Posterior vena cava (tissue), 2 donors: ENCODE measurements around the gene OR2A12. TPM values are rescaled to one million over a fixed set of nuclear protein-coding genes. Genes with fewer than 3 reads are reported as not detected.
"Not testable (repeated sequence)": the region's sequence is repeated elsewhere in the genome, so short reads cannot be mapped to it uniquely, and the experiment has no call there.

ENCODE experiments used
- DNase-seq: peaks from one replicate; pipeline ENCODE4 v3.0.0-alpha.2; 2020; ENCODE audit warnings: low spot score
- intact Hi-C, 2 donors: fragments of 100-400 bp; cut with DNase I; formaldehyde crosslinking; loops; one replicate each; pipeline versions ENCODE4 v1.14.1 to v1.14.2; 2022 to 2023
- total RNA-seq, 2 donors: library from RNA; stranded (reverse); fragmentation: NEBNext Ultra II Directional; extraction: Animal tissue kit (Norgen Biotek cat#: 25700); gene quantifications; one replicate each; pipeline ENCODE4 v1.2.1, GENCODE V29; 2021
- donor health status: DM: yes; HTN: yes; CAD: no.
- donor health status: DM: yes; HTN: yes; CAD: no.

The OR2A12 gene
- total RNA-seq, 2 donors from 2014 or later = not detected

GRCh38 chr7:144109283-144109682 is 23.2 kb downstream of the OR2A12 start, which contains the start of gene OR2A2:
TSS of gene OR2A2 (plus strand) at chr7:144109583. CDS start at chr7:144109583, 0 bp downstream.
- intact Hi-C loops = no loop called here
- DNase-seq = no peak

DNA sequence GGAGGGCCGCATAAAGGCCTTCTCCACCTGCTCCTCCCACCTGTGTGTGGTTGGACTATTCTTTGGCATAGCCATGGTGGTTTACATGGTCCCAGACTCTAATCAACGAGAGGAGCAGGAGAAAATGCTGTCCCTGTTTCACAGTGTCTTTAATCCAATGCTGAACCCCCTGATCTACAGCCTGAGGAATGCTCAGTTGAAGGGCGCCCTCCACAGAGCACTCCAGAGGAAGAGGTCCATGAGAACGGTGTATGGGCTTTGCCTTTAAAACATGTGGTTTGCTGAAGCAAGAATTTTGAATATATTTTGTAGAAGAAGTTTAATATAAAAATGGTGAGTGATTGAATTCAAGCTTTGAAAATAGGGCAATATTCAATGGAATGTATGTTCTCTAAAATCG is 24.2 kb downstream of the OR2A12 start:
- no peak for DNase-seq
- intact Hi-C loops = no loop called here

- intact Hi-C loops = no loop called here
- no peak for DNase-seq
Measured at GRCh38 chr7:144113651-144114050, 27.6 kb downstream of the OR2A12 start.

DNA sequence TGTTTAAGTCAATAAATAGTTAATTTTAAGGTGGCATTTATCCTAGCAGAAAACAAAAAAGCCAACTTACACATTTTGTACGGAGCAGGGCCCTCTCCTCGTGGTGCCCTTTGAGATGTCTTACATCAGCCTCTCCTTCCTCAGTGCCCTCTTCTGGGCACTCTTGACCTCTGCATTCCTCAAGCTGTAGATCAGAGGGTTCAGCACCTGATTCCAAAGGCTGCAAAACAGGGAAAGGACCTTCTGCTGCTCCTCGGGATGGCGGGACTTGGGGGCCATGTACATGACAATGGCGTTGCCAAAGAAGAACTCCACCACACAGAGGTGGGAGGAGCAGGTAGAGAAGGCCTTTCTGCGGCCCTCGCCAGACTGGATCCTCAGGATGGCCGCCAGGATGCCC is 32.3 kb downstream of the OR2A12 start:
- no peak for DNase-seq
- intact Hi-C loops = no loop called here

- DNase-seq = no peak
- intact Hi-C loops = no loop called here
Measured at GRCh38 chr7:144122876-144123275, 36.8 kb downstream of the OR2A12 start, which contains the start of gene OR2A14. TSS of gene OR2A14 (plus strand) at chr7:144123176. CDS start at chr7:144129113, 5,937 bp downstream.

DNA sequence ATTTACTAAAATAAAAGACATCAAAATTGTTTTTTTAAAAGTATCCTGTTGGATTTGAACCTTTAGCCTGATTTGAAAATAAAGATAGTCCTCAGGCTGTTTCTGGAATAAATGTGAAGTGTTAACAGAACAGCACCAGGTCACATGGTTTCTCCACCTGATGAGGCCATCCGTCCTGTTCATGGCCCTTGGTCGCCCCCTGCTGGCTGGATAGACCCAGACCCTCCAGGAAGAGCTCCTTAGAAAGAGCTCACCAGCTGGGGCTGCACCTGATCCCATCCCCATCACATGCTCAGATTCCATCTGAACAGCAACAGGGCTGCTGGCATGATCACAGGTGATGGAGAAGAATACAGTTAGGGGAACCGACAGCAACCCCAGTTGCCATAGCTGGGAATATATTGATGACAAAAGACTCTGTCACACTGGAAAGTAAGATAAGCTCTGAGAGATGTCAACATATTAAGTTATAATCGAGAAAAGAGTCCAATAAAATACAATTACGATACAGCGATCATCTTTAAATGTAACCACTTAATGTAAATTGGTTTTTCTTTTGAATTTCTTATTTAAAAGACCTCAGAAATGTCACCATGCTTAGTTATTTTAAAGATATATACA is 41.7 kb downstream of the OR2A12 start:
- intact Hi-C loops = no loop called here
- DNase-seq = peak; percentile 95

DNA sequence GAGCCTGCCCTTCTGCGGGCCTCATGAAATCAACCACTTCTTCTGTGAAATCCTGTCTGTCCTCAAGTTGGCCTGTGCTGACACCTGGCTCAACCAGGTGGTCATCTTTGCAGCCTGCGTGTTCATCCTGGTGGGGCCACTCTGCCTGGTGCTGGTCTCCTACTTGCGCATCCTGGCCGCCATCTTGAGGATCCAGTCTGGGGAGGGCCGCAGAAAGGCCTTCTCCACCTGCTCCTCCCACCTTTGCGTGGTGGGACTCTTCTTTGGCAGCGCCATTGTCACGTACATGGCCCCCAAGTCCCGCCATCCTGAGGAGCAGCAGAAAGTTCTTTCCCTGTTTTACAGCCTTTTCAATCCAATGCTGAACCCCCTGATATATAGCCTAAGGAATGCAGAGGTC is 43.5 kb downstream of the OR2A12 start:
- intact Hi-C loops = not testable (repeated sequence)
- peak; percentile 61 for DNase-seq

GRCh38 chr7:144130730-144131129 is 44.7 kb downstream of the OR2A12 start:
- intact Hi-C loops = no loop called here
- no peak for DNase-seq

- DNase-seq = no peak
- intact Hi-C loops = no loop called here
Measured at GRCh38 chr7:144132262-144132661, 46.2 kb downstream of the OR2A12 start.

DNA sequence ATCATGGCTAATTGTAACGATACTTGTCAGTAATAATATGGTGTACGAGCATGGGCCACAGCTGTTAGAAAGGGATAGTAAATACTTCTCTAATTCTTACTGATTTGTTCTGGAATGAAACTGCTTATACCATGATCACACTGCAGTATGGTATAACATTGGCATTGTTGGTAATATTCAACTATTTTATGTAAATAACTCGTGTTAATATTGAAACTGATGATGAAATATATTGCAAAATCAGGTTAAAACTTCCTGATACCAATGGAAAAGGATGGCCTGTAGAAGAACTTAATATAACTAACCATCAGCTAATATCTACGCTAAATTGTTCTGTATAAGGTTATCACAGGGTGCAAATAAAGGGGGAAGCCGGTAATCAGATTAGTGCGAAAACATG is 47.2 kb downstream of the OR2A12 start:
- intact Hi-C loops = no loop called here
- no peak for DNase-seq

- intact Hi-C loops = no loop called here
Measured at GRCh38 chr7:144134116-144134515, 48.0 kb downstream of the OR2A12 start.

DNA sequence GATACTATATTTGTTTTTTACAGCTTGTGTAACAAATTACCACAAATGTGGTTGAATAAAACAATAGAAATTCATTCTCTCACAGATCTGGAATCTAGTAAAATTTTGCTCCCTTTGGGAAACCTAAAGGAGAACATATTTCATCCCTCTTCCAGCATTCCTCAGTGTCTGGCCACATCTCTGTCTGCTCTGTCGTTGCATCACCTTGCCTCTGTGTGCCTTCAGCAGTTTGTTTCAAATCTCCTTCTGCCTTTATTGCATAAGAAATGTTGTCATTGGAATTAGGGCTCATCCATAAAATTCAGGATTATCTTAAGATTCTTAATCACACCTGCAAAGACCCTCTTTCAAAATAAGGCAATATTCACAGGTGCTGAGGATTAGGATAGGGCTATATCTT is 51.4 kb downstream of the OR2A12 start:
- intact Hi-C loops = no loop called here
- no peak for DNase-seq

More at GRCh38 chr7:144134116-144134515, 48.0 kb downstream of the OR2A12 start:
- DNase-seq = no peak

- intact Hi-C loops = no loop called here
- DNase-seq = no peak
Measured at GRCh38 chr7:144142187-144142586, 56.1 kb downstream of the OR2A12 start.

DNA sequence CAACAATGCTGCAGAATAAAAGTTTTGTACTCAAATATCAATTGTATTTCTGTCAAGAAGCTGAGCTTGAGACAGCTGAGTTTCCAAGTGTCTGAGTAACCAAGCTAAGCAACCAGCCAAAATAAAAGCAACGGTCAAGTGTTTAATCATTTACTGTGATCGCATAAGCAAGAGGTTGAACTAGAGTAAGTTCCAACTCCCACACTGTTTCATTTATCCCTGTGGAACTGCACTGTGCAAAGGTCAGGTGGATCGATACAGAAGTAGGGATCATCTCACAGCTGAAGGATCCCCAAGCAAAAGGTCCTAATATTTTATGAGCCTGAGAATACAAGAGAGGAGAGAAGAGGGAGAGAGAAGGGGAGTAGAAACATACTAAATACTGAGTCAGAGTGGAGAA is 58.3 kb downstream of the OR2A12 start:
- intact Hi-C loops = no loop called here

GRCh38 chr7:144148224-144148827 is 62.2 kb downstream of the OR2A12 start:
- intact Hi-C loops = no loop called here
- DNase-seq = no peak

More for the DNA sequence above, 58.3 kb downstream of the OR2A12 start:
- DNase-seq = no peak

Other genes with a start within 250 kb of the OR2A12 start
- 10 to 100 TPM; 33.9 to 36.1 TPM for gene TCAF1, start 184.1 kb upstream of the OR2A12 start, total RNA-seq
- gene OR2F2, start 151.0 kb upstream of the OR2A12 start, total RNA-seq = not detected
- not detected for gene OR2F1, start 131.4 kb upstream of the OR2A12 start, total RNA-seq
- gene OR6B1, start 86.0 kb upstream of the OR2A12 start, total RNA-seq = not detected
- gene OR2A5, start 37.3 kb upstream of the OR2A12 start, total RNA-seq = not detected
- gene OR2A25, start 16.5 kb upstream of the OR2A12 start, total RNA-seq = not detected
- not detected for gene OR2A2, start 23.3 kb downstream of the OR2A12 start, total RNA-seq
- not detected for gene OR2A14, start 36.9 kb downstream of the OR2A12 start, total RNA-seq
- gene CTAGE4, start 97.2 kb downstream of the OR2A12 start, total RNA-seq = under 1 TPM; 0.29 to 0.88 TPM
- 1 to 10 TPM; 5.4 to 7.7 TPM for gene ARHGEF35, start 109.6 kb downstream of the OR2A12 start, total RNA-seq
- under 1 TPM in 1 of 2 donors, not detected in 1; 0.14 TPM for gene OR2A42, start 153.3 kb downstream of the OR2A12 start, total RNA-seq
- 1 to 10 TPM; 1.4 to 1.9 TPM for gene OR2A7, start 178.5 kb downstream of the OR2A12 start, total RNA-seq
- 1 to 10 TPM in 1 of 2 donors, under 1 TPM in 1; 0.60 to 1.5 TPM for gene CTAGE8, start 183.0 kb downstream of the OR2A12 start, total RNA-seq
- not detected for gene OR2A1, start 226.1 kb downstream of the OR2A12 start, total RNA-seq